Nephron progenitor cell (in vitro differentiated cells): ENCODE measurements around the gene TSPO.

Source experiments
- DNase-seq: peaks from one replicate; pipeline ENCODE4 v3.0.0; 2021
- H3K27ac Mint-ChIP-seq: 2 replicates; pipeline ENCODE4 v1.8.0; 2021; ENCODE audit warnings: mild to moderate bottlenecking, moderate library complexity, mixed read lengths
- H3K27me3 Mint-ChIP-seq: 2 replicates; pipeline ENCODE4 v1.8.0; 2021; ENCODE audit warnings: mild to moderate bottlenecking, low read depth, mixed read lengths; ENCODE audit not compliant: poor library complexity
- H3K36me3 Mint-ChIP-seq: 2 replicates; pipeline ENCODE4 v1.8.0; 2021; ENCODE audit warnings: low read depth, mixed read lengths
- H3K4me1 Mint-ChIP-seq: 2 replicates; pipeline ENCODE4 v1.8.0; 2021; ENCODE audit warnings: mixed read lengths
- H3K4me3 Mint-ChIP-seq: 2 replicates; pipeline ENCODE4 v1.8.0; 2021; ENCODE audit warnings: mild to moderate bottlenecking, moderate library complexity, mixed read lengths
- H3K9me3 Mint-ChIP-seq: 2 replicates; pipeline ENCODE4 v1.8.0; 2021; ENCODE audit warnings: mild to moderate bottlenecking, moderate library complexity, mixed read lengths
- CTCF ChIP-seq: fragments of 200-600 bp; sonication (generic); IDR thresholded peaks from 2 replicates; pipeline ENCODE4 v1.5.0; 2021; ENCODE audit warnings: antibody characterized with exemption

The TSPO gene

GRCh38 chr22:43209971-43210370, 58.6 kb downstream of the TSPO start:
- Mint-ChIP-seq H3K4me1 (peaks cover 37% of the 10 kb centered on the region), H3K27me3 (peaks cover 11% of the 10 kb centered on the region), H3K36me3 (peaks cover 3% of the 10 kb centered on the region), H3K27ac (no peak overlapping the region), H3K4me3 (no peak overlapping the region), H3K9me3 (no peaks in the 10 kb centered on the region)
- TF ChIP-seq CTCF: no peak
- DNase-seq: no peak

GRCh38 chr22:43210631-43211515, 59.5 kb downstream of the TSPO start:
- Mint-ChIP-seq H3K27ac (no peak overlapping the region), H3K9me3 (no peaks in the 10 kb centered on the region)

GRCh38 chr22:43211941-43212433, 60.6 kb downstream of the TSPO start:
- H3K36me3 Mint-ChIP-seq: peaks cover 12% of the 10 kb centered on the region
- no peak overlapping the region for H3K27ac Mint-ChIP-seq
- H3K4me1 Mint-ChIP-seq: peaks cover 36% of the 10 kb centered on the region
- no peak for TF ChIP-seq CTCF
- DNase-seq: no peak
- H3K27me3 Mint-ChIP-seq: peaks cover 10% of the 10 kb centered on the region
- no peak overlapping the region for H3K4me3 Mint-ChIP-seq
- H3K9me3 Mint-ChIP-seq: no peaks in the 10 kb centered on the region

More at GRCh38 chr22:43210631-43211515, 59.5 kb downstream of the TSPO start:
- Mint-ChIP-seq H3K4me1 (peaks cover 43% of the 10 kb centered on the region), H3K36me3 (peaks cover 12% of the 10 kb centered on the region), H3K27me3 (peaks cover 15% of the 10 kb centered on the region), H3K4me3 (no peak overlapping the region)
- no peak for DNase-seq
- TF ChIP-seq CTCF: no peak

- no peaks in the 10 kb centered on the region for H3K9me3 Mint-ChIP-seq
- no peak overlapping the region for H3K4me3 Mint-ChIP-seq
- no peak overlapping the region for H3K27ac Mint-ChIP-seq
- H3K36me3 Mint-ChIP-seq: peaks cover 17% of the 10 kb centered on the region
- peaks cover 8% of the 10 kb centered on the region for H3K27me3 Mint-ChIP-seq
- no peak for TF ChIP-seq CTCF
- peaks cover 37% of the 10 kb centered on the region for H3K4me1 Mint-ChIP-seq
- DNase-seq: no peak
These were observed 61.1 kb downstream of the TSPO start for GRCh38 chr22:43212434-43212952.
